Endothelial cell of hepatic sinusoid (primary cell): Measurements from ENCODE around the gene CAMK4.

Experiments used
- in situ Hi-C: cut with HindIII; loops from 2 replicates; pipeline ENCODE4 v1.10.0; 2017; ENCODE audit warnings: low sequenced_read_pairs

The CAMK4 gene

GRCh38 chr5:111411301-111411700 is 187.1 kb downstream of the CAMK4 start:
- in situ Hi-C loops: loop anchor here (5.0 kb wide), 1 partner anchor 74 kb away; no protein-coding TSS in a partner anchor

DNA sequence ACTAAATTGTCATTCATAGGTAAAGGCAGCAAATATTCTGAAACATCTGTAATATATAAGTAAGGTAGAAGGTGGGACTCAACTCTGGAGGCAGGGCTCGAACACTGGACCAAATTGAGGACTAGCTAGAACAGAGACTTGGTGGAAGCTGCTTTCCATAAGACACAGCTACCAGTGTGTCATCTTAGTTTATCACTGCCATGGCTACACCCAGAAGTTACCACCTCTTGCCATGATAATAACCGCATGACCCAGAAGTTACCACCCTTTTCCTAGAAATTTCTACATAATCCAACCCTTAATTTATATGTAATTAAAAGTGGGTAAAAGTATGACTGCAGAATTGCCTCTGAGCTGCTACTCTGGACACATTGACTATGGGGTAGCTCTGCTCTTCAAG is 188.4 kb downstream of the CAMK4 start:
- in situ Hi-C loops: loop anchor here (5.0 kb wide), 1 partner anchor 75 kb away; no protein-coding TSS in a partner anchor

DNA sequence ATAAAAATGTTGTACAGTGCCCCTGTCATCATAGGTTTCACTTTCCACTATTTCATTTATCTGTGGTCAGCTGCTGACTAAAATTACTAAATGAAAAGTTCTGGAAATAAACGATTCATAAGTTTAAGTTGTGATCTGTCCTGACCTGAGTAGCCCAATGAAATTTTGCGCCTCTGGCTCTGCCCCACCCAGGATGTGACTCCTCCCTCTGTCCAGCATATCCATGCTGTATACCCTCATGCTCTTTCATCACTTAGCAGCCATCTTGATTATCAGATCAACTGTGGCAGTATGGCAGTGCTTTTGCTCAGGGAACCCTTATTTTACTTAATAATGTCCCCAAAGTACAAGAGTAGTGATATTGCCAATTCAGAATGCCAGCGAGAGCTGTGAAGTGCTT is 190.9 kb downstream of the CAMK4 start:
- in situ Hi-C loops: no loop called here

- in situ Hi-C loops: no loop called here
These were observed 198.1 kb downstream of the CAMK4 start for GRCh38 chr5:111422245-111422644.

- in situ Hi-C loops: no loop called here
These were observed 198.8 kb downstream of the CAMK4 start for GRCh38 chr5:111422747-111423720.

DNA sequence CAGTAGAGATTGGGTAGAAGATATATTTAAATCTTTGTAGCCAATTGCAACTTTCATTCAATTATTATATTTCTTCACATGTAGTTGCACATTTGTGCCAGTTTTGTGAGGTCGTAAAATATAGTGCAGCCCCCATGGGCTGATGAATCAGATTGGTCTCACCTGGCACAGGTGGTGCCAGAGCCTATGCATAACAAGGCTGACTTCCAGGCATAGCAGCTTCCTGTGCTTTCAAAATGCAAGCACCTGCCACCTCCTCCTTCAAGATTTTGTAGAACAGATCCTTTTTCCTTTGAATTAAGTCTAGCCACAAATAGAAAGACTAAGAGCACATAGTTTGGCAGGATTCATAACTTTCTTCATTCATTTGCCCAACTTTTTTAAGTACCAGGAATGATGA is 201.0 kb downstream of the CAMK4 start:
- in situ Hi-C loops: no loop called here

GRCh38 chr5:111427762-111428161 is 203.6 kb downstream of the CAMK4 start:
- in situ Hi-C loops: no loop called here

- in situ Hi-C loops: no loop called here
These were observed 208.8 kb downstream of the CAMK4 start for GRCh38 chr5:111432883-111433536.

GRCh38 chr5:111434800-111435199 is 210.6 kb downstream of the CAMK4 start:
- in situ Hi-C loops: no loop called here

- in situ Hi-C loops: no loop called here
These were observed 215.4 kb downstream of the CAMK4 start for GRCh38 chr5:111439473-111440075.

DNA sequence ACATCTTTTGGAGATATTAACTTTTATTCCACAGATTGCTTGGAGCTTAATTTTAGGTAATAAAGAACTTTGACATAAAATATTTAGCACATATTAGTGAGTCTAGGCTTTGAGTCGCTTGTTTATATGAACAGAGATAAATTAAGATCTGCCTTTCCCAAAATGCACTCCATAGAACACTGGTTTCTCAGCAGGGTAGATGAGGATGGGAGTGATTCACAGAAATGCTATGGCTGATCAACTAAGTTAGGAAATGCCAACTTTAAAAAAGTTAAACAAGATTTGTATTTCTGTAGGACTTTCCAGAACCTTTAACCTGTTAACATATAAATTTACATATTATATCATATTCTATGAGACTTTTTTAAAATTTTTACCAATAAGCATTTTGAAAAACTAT is 222.9 kb downstream of the CAMK4 start:
- in situ Hi-C loops: no loop called here

GRCh38 chr5:111447822-111448221 is 223.6 kb downstream of the CAMK4 start:
- in situ Hi-C loops: no loop called here

GRCh38 chr5:111453295-111453694 is 229.1 kb downstream of the CAMK4 start:
- in situ Hi-C loops: loop anchor here (5.0 kb wide), 1 partner anchor 34 kb away; no protein-coding TSS in a partner anchor

DNA sequence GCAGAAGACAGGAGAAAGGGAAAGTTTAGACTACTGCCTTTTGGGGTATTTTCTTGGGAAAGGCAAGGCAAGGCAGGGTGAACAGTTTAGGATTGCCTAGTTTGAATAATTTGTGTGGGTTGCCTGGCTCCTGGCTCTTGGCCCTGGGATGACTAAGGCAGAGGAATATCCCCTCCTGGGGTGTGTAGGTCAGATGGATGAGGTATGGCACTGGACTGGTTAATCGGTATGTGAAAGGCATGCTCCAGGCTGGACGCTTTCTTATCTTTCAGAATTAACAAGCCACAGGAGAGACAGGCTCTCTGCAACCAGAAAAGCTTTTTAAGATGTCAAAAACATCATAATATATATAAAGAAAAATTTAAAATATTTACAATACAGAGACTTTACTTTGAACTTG is 229.6 kb downstream of the CAMK4 start:
- in situ Hi-C loops: loop anchor here (5.0 kb wide), 1 partner anchor 34 kb away; no protein-coding TSS in a partner anchor

DNA sequence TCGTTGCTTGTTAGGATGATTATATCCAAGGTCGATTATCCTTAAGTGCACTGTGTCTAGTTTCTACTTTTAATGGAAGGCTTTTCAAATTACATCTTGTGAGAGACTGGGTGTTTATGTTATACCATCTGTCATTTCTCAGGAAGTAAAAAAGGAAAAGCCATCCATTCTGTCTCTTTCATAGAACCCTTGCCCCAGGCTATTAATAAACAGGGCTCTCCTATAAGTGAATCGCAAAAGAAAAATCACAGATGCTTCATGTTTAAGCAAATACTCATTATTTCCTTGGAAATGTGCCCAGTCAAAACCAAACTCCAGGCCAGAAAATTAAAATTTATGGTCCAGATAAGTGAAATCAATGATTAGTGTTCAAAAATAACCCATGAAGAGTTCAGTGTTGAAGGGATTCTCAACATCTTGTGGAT is 230.0 kb downstream of the CAMK4 start:
- in situ Hi-C loops: loop anchor here (5.0 kb wide), 1 partner anchor 33 kb away; no protein-coding TSS in a partner anchor

DNA sequence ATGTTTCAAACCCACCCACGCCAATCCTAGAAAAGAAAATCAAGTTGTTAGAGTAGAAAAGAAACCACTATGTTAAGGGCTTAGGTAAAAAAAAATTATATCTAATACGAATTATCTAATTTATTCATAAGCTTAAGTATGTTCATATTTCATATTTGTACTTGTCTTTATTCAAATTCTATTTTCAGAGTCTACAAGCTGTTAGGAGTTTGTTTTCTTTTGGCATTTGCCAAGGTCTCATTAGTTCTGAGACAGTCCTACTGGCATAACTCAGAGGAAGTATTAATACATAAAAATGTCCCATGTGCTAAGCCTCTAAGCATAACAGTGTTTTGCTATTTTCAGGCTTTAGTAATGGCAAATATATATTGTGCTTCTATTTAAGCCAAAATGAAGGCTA is 230.6 kb downstream of the CAMK4 start:
- in situ Hi-C loops: loop anchor here (5.0 kb wide), 1 partner anchor 33 kb away; no protein-coding TSS in a partner anchor

- in situ Hi-C loops: no loop called here
These were observed 237.1 kb downstream of the CAMK4 start for GRCh38 chr5:111461255-111461671.

DNA sequence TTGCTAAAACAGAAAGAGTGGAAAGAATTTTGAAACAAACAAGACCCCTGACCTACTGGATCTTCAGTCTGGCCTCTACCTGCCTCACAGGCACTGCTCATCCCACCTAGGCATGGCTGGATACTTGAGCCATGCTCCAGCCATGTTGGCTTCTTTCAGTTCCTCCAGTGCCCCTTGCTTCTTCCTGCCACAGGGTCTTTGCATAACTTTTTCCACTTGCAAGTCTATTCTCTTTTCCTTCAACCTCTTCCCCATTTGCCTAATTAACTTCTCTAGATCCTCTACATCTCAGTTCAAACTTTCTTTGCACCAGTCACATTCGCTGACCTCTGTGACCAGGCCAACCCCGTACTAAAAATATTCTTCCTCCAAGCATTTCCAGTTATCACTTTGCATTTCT is 237.8 kb downstream of the CAMK4 start:
- in situ Hi-C loops: no loop called here

DNA sequence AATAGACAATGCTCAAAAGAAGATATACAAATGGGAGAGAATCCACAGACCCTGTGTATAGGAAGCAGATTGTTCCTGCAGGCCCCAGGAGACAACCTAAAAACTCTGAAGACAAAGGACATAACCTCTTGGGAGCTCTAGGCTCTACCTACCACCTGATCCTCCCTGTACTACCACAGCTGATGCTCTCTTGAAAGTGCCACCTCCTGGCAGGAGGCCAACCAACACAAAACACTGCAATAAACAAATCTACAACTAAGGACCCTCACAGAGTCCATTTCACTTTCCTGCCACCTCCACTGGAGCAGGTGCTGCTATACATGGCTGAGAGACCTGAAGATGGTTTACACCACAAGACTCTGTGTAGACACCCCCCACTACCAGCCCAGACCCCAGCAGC is 239.1 kb downstream of the CAMK4 start:
- in situ Hi-C loops: no loop called here

- in situ Hi-C loops: no loop called here
These were observed 245.2 kb downstream of the CAMK4 start for GRCh38 chr5:111469293-111469896.

DNA sequence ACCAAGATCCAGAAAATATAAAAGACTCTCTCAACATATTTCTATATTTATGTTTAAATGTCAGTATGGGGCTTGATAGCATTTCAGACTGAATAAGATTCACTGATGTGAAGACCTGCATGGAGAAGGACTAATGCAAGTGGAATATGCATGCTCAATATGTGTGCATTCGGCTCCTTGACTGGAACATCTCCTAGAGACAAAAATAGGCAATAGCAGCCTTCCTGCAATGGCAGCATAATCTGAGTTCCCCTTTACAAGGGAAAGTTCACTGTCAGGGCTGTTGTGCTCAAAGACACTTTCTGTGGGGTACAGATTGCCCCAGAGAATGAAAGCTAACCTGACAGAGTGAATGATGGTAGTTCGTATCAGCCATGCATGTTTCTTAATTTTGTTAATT is 245.7 kb downstream of the CAMK4 start:
- in situ Hi-C loops: no loop called here
